HepG2 (cell line): Measurements from ENCODE around the gene BICDL1. TPM values are rescaled to one million over a fixed set of nuclear protein-coding genes. Genes with fewer than 3 reads are reported as not detected.
A peak's percentile ranks its signal among the peaks of the same experiment; 100 is the strongest.

ENCODE experiments used
- ATAC-seq: fragments of 200-7000 bp; cut with Tn5 transposase; 3 replicates; pipeline ENCODE4 v1.9.1; 2020; ENCODE audit warnings: mild to moderate bottlenecking, moderate library complexity
- BruUV-seq: library from RNA; stranded (reverse); fragments of 400-500 nt; replicated peaks from 2 replicates; lab custom pipeline; 2021; lab: Mats Ljungman, UMichigan
- CTCF ChIA-PET: fragments of 300-600 bp; formaldehyde crosslinking; extraction: SDS; loops from one replicate; lab custom pipeline; 2021; ENCODE audit warnings: low total read pairs, inconsistent platforms, low intra/inter-chr PET ratio; lab: Yijun Ruan, JAX
- POLR2A ChIA-PET: fragments of 350-600 bp; sonication (Branson Sonifier 250); formaldehyde crosslinking; loops from one replicate; lab custom pipeline; 2020; ENCODE audit warnings: antibody characterized with exemption, inconsistent platforms; lab: Yijun Ruan, JAX
- DNase-seq: peaks from one replicate; pipeline ENCODE4 v3.0.0-alpha.2; 2015; ENCODE audit warnings: low spot score
- FAIRE-seq: peaks from 3 replicates; lab custom pipeline; 2011; peaks lifted over from hg19 to GRCh38; lab: Jason Lieb, UNC
- H2AFZ ChIP-seq: one replicate; pipeline ENCODE4 v1.6.1; 2011; ENCODE audit warnings: low read length, inconsistent platforms
- H3K27ac ChIP-seq: fragments of 300-600 bp; 3 replicates; pipeline ENCODE4 v1.8.0; 2011; ENCODE audit warnings: mixed run types, mild to moderate bottlenecking, mixed read lengths, low read length, inconsistent platforms; ENCODE audit not compliant: insufficient read depth; ENCODE audit errors: extremely low read length
- H3K27me3 ChIP-seq, 2 experiments: fragments of 200-600 bp in 1 of 2; 2 replicates in 1 of 2; 3 replicates in 1 of 2; pipeline versions ENCODE4 v1.6.0 to v1.8.0; 2011; ENCODE audit warnings: low read length in 2 of 2, mild to moderate bottlenecking in 2 of 2, moderate library complexity in 2 of 2, inconsistent platforms in 1 of 2; ENCODE audit not compliant: insufficient read depth in 2 of 2, control insufficient read depth in 1 of 2
- H3K36me3 ChIP-seq, 2 experiments: fragments of 200-600 bp in 1 of 2; replicated peaks in 1 of 2; 2 replicates in 1 of 2; 3 replicates in 1 of 2; pipeline versions ENCODE4 v1.5.1 to v1.8.0; 2011; ENCODE audit warnings: low read length in 2 of 2, inconsistent platforms in 1 of 2; ENCODE audit not compliant: insufficient read depth in 2 of 2, control insufficient read depth in 1 of 2
- H3K4me1 ChIP-seq: 2 replicates; pipeline ENCODE4 v1.5.1; 2012; ENCODE audit warnings: low read length, inconsistent platforms; ENCODE audit not compliant: insufficient read depth
- H3K4me2 ChIP-seq: 2 replicates; pipeline ENCODE4 v1.6.0; 2011; ENCODE audit warnings: low read depth, low read length, inconsistent platforms
- H3K4me3 ChIP-seq, 3 experiments: fragments of 200-600 bp in 1 of 3; sonication (generic), shearing (Covaris generic) in 1 of 3; replicated peaks in 1 of 3; 2 replicates each; pipeline ENCODE4 v1.5.1; 2011 to 2016; ENCODE audit warnings: low read length in 3 of 3, inconsistent platforms in 2 of 3, low read depth in 2 of 3, mild to moderate bottlenecking in 2 of 3, control low read depth in 1 of 3, mixed read lengths in 1 of 3; ENCODE audit not compliant: insufficient read depth in 1 of 3
- H3K79me2 ChIP-seq: one replicate; pipeline ENCODE4 v1.6.1; 2011; ENCODE audit warnings: low read length, inconsistent platforms; ENCODE audit not compliant: insufficient read depth
- H3K9ac ChIP-seq: 2 replicates; pipeline ENCODE4 v1.6.0; 2011; ENCODE audit warnings: mild to moderate bottlenecking, low read depth, low read length, inconsistent platforms; ENCODE audit not compliant: insufficient read depth
- H3K9me3 ChIP-seq: 2 replicates; pipeline ENCODE4 v1.5.1; 2012; ENCODE audit warnings: mild to moderate bottlenecking, low read length
- H4K20me1 ChIP-seq: 2 replicates; pipeline ENCODE4 v1.6.0; 2011; ENCODE audit warnings: inconsistent platforms, mild to moderate bottlenecking, low read length, moderate library complexity; ENCODE audit not compliant: insufficient read depth
- HNF4G ChIP-seq, 2 experiments: sonication (generic) in 1 of 2; formaldehyde crosslinking in 1 of 2; IDR thresholded peaks; 2 replicates each; pipeline versions ENCODE4 v1.4.0 to v1.6.1; 2011 to 2020; ENCODE audit warnings: borderline replicate concordance in 2 of 2, low read depth in 2 of 2, mild to moderate bottlenecking in 2 of 2, low read length in 1 of 2, missing genetic modification reagents in 1 of 2, moderate library complexity in 1 of 2
- KMT2B ChIP-seq: IDR thresholded peaks from 2 replicates; pipeline ENCODE4 v1.6.1; 2016; ENCODE audit warnings: missing genetic modification reagents, missing compliant biosample characterization
- ZNF430 ChIP-seq: sonication (generic); formaldehyde crosslinking; IDR thresholded peaks from 2 replicates; pipeline ENCODE4 v1.9.0; 2021; ENCODE audit warnings: mild to moderate bottlenecking, missing genetic modification reagents
- WGBS: methylation state at CpG from one replicate; pipeline ENCODE4 v1.1.6; 2017; ENCODE audit warnings: low lambda C conversion rate; 5-methylcytosine and 5-hydroxymethylcytosine counted together
- in situ Hi-C: cut with HindIII; loops from 2 replicates; pipeline ENCODE4 v1.10.0; 2017; ENCODE audit warnings: low pct_unique_long_range_greater_than_20kb; ENCODE audit not compliant: extremely low pct_ligation_motif_present
- intact Hi-C: fragments of 100-400 bp; cut with micrococcal nuclease; formaldehyde crosslinking; loops from one replicate; pipeline ENCODE4 v1.10.0; 2022; ENCODE audit not compliant: unreplicated experiment
- polyA plus RNA-seq, 8 experiments: library from polyadenylated mRNA; depleted of rRNA in 3 of 8; stranded (reverse) in 7 of 8; unstranded in 1 of 8; fragments of >200 nt; fragmentation: Illumina TruSeq in 4 of 8; extraction: Trizol in 4 of 8; gene quantifications; 2 replicates each; pipeline versions ENCODE4 v1.2.1 to v1.2.3, GENCODE V29; 2011 to 2016; ENCODE audit warnings: low read depth in 4 of 8, missing spikeins in 1 of 8, mixed read lengths in 1 of 8; ENCODE audit not compliant: insufficient read depth in 1 of 8
- total RNA-seq, 5 experiments: library from RNA; depleted of rRNA; stranded (reverse); fragments of >200 nt; fragmentation: Illumina TruSeq; extraction: Trizol; gene quantifications; 2 replicates each; pipeline ENCODE4 v1.2.3, GENCODE V29; 2016; ENCODE audit warnings: low read depth in 1 of 5
- TF ChIP-seq, protein P1 (sequence below): sonication (generic); formaldehyde crosslinking; IDR thresholded peaks from 2 replicates; pipeline ENCODE4 v1.5.1; 2020; ENCODE audit warnings: missing genetic modification reagents, mild to moderate bottlenecking, borderline replicate concordance
- TF ChIP-seq, protein P2 (sequence below): sonication (generic); formaldehyde crosslinking; IDR thresholded peaks from 2 replicates; pipeline ENCODE4; 2020; ENCODE audit warnings: missing genetic modification reagents, mild to moderate bottlenecking, borderline replicate concordance

Gene BICDL1
- total and polyA plus RNA-seq, 2 of the 13 experiments (the other 11 are each of a cell fraction or from before 2014, with no cell fraction given), result 3.6 to 9.7 TPM

DNA sequence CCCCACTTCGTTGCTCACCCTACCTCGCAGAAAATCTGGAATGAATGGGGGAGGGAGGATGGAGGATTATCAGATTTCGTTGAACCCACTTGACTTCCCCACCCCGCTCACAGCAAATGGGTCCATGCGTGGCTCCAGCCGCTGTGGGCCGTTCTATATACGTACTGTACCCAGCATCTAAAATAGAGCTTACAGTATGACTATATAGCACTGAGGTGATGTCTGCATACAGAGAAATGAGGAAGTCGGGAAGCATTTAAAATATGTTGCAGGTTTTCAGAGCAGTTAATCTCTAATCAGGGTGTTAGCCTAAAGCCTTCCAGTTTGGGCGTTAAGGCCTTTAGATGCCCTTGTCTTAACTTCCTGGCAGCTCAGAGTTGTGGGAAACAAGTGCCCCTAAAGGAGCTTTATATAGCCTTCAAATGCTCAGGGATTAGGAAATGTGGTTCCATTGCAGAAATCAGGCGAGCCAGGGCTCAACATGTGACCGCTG, 1.4 kb downstream of the BICDL1 start:
- no peak overlapping the region for H3K27ac ChIP-seq
- peak overlapping the region; percentile 53 to 77 (median 65) for H3K4me3 ChIP-seq
- TF ChIP-seq ZNF430 (CRISPR knock-in tag) (peak; percentile 41; the same call in 1 of the 2 replicates), KMT2B (CRISPR knock-in tag) (peak; percentile 8; the same call in 1 of the 2 replicates), HNF4G (IDR thresholded peaks at IDR 0.05; ENCODE audit: borderline replicate concordance, low read depth, low read length) (no peak), HNF4G (CRISPR knock-in tag; IDR thresholded peaks at IDR 0.05; ENCODE audit: borderline replicate concordance, low read depth) (no peak)
- TF ChIP-seq, protein P1, sequence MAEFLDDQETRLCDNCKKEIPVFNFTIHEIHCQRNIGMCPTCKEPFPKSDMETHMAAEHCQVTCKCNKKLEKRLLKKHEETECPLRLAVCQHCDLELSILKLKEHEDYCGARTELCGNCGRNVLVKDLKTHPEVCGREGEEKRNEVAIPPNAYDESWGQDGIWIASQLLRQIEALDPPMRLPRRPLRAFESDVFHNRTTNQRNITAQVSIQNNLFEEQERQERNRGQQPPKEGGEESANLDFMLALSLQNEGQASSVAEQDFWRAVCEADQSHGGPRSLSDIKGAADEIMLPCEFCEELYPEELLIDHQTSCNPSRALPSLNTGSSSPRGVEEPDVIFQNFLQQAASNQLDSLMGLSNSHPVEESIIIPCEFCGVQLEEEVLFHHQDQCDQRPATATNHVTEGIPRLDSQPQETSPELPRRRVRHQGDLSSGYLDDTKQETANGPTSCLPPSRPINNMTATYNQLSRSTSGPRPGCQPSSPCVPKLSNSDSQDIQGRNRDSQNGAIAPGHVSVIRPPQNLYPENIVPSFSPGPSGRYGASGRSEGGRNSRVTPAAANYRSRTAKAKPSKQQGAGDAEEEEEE (CRISPR knock-in tag), result no peak
- TF ChIP-seq, protein P2, sequence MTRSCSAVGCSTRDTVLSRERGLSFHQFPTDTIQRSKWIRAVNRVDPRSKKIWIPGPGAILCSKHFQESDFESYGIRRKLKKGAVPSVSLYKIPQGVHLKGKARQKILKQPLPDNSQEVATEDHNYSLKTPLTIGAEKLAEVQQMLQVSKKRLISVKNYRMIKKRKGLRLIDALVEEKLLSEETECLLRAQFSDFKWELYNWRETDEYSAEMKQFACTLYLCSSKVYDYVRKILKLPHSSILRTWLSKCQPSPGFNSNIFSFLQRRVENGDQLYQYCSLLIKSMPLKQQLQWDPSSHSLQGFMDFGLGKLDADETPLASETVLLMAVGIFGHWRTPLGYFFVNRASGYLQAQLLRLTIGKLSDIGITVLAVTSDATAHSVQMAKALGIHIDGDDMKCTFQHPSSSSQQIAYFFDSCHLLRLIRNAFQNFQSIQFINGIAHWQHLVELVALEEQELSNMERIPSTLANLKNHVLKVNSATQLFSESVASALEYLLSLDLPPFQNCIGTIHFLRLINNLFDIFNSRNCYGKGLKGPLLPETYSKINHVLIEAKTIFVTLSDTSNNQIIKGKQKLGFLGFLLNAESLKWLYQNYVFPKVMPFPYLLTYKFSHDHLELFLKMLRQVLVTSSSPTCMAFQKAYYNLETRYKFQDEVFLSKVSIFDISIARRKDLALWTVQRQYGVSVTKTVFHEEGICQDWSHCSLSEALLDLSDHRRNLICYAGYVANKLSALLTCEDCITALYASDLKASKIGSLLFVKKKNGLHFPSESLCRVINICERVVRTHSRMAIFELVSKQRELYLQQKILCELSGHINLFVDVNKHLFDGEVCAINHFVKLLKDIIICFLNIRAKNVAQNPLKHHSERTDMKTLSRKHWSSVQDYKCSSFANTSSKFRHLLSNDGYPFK (CRISPR knock-in tag), result 0 out of 2 replicates have a peak, but pooled peaks have one; percentile 22
- in situ Hi-C loops (loop anchor here (5.0 kb wide), 1 partner anchor 97 kb away; no protein-coding TSS in a partner anchor), intact Hi-C loops (no loop called here)
- FAIRE-seq (no peak), ATAC-seq (no peak), DNase-seq (no peak)
- ChIA-PET CTCF (no interaction called here), POLR2A (interaction anchor here (0.8 to 2.2 kb wide), 3 partner anchors 9 to 506 kb away, joined by 3 to 10 read pairs (median 3); partner anchors contain the start of gene RPLP0)
- H3K9me3 ChIP-seq, result no peaks in the 10 kb centered on the region
- 26% methylated on average over 12 of the region's 12 CpGs for WGBS
- H3K27me3 ChIP-seq, result peaks cover 0 to 20% of the 10 kb centered on the region in 2 experiments; a peak in 4 of 5 replicates
- no peaks in the 10 kb centered on the region for H4K20me1 ChIP-seq
- H3K9ac ChIP-seq, result 0 out of 2 replicates have a peak overlapping the region, but pooled peaks have one; percentile 15
- peak overlapping the region; percentile 81 for H3K4me2 ChIP-seq
- no peaks in the 10 kb centered on the region for H3K36me3 ChIP-seq
- H3K79me2 ChIP-seq, result no peaks in the 10 kb centered on the region
- BruUV-seq, result no TSS peak
- no peak overlapping the region for H2AFZ ChIP-seq
- H3K4me1 ChIP-seq, result peaks cover 37% of the 10 kb centered on the region
